HCT116 (cell line): ENCODE measurements around the gene HHIPL1.

Experiments
- EZH2 ChIP-seq: fragments of 200-600 bp; sonication (generic); IDR thresholded peaks from 2 replicates; pipeline ENCODE4 v1.6.1; 2017; ENCODE audit warnings: antibody characterized with exemption, mixed run types
- EZH2phosphoT487 ChIP-seq: fragments of 200-600 bp; IDR thresholded peaks from 2 replicates; pipeline ENCODE4 v1.6.1; 2018; ENCODE audit warnings: antibody characterized with exemption, borderline replicate concordance
- POLR2A ChIP-seq: IDR thresholded peaks from 2 replicates; pipeline ENCODE4 v1.7.0; 2011; ENCODE audit warnings: borderline replicate concordance; ENCODE audit not compliant: insufficient read depth, insufficient read length; ENCODE audit errors: extremely low read depth
- SP1 ChIP-seq: IDR thresholded peaks from 2 replicates; pipeline ENCODE4 v1.6.1; 2012; ENCODE audit warnings: low read depth
- ZNF274 ChIP-seq: fragments of 200-500 bp; sonication (Bioruptor generic); IDR thresholded peaks from 2 replicates; pipeline ENCODE4 v1.6.1; 2014; ENCODE audit warnings: mild to moderate bottlenecking, low read depth, low read length, inconsistent platforms
- TF ChIP-seq, protein P1 (sequence below), 3 experiments: fragments of 200-600 bp in 1 of 3; sonication (generic) in 1 of 3; IDR thresholded peaks in 2 of 3; conservative IDR thresholded peaks in 1 of 3; 2 replicates each; pipeline ENCODE4 v1.5.1; 2012 to 2017; ENCODE audit warnings: low read depth in 2 of 3, low read length in 2 of 3, antibody characterized with exemption in 1 of 3, borderline replicate concordance in 1 of 3, control low read depth in 1 of 3, mild to moderate bottlenecking in 1 of 3, mixed read lengths in 1 of 3, mixed run types in 1 of 3, moderate library complexity in 1 of 3; ENCODE audit not compliant: insufficient read depth in 1 of 3
- TF ChIP-seq, protein P2 (sequence below): IDR thresholded peaks from 2 replicates; pipeline ENCODE4 v1.6.1; 2012; ENCODE audit warnings: low read depth

DNA sequence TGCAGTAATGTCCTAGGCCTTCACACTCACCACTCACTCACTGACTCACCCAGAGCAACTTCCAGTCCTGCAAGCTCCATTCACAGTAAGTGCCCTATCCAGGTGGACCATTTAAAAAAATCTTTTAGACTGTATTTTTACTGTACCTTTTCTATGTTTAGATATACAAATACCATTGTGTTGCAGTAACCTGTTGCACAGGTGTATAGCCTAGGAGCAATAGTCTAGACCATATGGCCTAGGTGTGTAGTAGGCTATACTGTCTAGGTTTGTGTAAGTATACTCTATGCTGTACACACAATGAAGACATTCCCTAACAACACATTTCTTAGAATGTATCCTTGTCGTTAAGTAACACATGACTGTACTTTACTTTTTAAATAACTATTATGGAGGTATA, 56.3 kb downstream of the HHIPL1 start:
- TF ChIP-seq, protein P1, sequence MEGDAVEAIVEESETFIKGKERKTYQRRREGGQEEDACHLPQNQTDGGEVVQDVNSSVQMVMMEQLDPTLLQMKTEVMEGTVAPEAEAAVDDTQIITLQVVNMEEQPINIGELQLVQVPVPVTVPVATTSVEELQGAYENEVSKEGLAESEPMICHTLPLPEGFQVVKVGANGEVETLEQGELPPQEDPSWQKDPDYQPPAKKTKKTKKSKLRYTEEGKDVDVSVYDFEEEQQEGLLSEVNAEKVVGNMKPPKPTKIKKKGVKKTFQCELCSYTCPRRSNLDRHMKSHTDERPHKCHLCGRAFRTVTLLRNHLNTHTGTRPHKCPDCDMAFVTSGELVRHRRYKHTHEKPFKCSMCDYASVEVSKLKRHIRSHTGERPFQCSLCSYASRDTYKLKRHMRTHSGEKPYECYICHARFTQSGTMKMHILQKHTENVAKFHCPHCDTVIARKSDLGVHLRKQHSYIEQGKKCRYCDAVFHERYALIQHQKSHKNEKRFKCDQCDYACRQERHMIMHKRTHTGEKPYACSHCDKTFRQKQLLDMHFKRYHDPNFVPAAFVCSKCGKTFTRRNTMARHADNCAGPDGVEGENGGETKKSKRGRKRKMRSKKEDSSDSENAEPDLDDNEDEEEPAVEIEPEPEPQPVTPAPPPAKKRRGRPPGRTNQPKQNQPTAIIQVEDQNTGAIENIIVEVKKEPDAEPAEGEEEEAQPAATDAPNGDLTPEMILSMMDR (IDR thresholded peaks at IDR 0.05 in 2 of 3, conservative IDR thresholded peaks at IDR 0.05 in 1 of 3; ENCODE audit: borderline replicate concordance in 1 of 3, insufficient read depth in 1 of 3, low read depth in 2 of 3, low read length in 2 of 3) = no peak
- TF ChIP-seq, protein P2, sequence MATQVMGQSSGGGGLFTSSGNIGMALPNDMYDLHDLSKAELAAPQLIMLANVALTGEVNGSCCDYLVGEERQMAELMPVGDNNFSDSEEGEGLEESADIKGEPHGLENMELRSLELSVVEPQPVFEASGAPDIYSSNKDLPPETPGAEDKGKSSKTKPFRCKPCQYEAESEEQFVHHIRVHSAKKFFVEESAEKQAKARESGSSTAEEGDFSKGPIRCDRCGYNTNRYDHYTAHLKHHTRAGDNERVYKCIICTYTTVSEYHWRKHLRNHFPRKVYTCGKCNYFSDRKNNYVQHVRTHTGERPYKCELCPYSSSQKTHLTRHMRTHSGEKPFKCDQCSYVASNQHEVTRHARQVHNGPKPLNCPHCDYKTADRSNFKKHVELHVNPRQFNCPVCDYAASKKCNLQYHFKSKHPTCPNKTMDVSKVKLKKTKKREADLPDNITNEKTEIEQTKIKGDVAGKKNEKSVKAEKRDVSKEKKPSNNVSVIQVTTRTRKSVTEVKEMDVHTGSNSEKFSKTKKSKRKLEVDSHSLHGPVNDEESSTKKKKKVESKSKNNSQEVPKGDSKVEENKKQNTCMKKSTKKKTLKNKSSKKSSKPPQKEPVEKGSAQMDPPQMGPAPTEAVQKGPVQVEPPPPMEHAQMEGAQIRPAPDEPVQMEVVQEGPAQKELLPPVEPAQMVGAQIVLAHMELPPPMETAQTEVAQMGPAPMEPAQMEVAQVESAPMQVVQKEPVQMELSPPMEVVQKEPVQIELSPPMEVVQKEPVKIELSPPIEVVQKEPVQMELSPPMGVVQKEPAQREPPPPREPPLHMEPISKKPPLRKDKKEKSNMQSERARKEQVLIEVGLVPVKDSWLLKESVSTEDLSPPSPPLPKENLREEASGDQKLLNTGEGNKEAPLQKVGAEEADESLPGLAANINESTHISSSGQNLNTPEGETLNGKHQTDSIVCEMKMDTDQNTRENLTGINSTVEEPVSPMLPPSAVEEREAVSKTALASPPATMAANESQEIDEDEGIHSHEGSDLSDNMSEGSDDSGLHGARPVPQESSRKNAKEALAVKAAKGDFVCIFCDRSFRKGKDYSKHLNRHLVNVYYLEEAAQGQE = no peak
- TF ChIP-seq POLR2A (no peak), ZNF274 (no peak), SP1 (no peak), EZH2phosphoT487 (no peak), EZH2 (no peak)
